ENCODE measurements around the gene COA5. TPM values are rescaled to one million over a fixed set of nuclear protein-coding genes. Genes with fewer than 3 reads are reported as not detected.

Gene COA5
- total RNA-seq, 1 donor from 2014 or later, result 28.2 TPM

GRCh38 chr2:98578231-98578630, 30.1 kb downstream of the COA5 start:
- ATAC-seq, result no peak
- DNase-seq, result no peak
- intact Hi-C loops (cut with micrococcal nuclease), result no loop called here

DNA sequence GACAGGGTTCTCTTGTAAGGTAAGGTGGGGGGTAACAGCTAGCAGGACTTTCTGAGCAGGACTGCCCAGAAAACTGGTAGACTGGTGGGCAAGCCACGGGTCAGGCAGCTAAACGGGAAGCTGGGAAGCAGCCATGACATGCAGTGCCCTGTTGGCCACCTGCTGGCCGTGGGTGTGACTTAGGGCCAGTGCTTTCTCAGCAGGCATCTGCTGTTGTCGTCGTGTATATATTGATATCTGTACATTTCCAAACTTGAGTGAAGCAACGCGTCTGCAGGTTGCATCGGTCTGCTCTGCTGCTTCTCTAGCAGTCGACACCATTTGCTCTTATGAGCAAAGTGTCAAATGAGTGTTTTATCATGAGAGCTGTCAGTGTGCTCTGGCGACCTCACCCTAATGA, 31.0 kb downstream of the COA5 start:
- DNase-seq (no peak), ATAC-seq (peak; percentile 63)
- intact Hi-C loops (cut with micrococcal nuclease), result no loop called here

GRCh38 chr2:98576666-98577312, 31.5 kb downstream of the COA5 start:
- DNase-seq (no peak), ATAC-seq (peak; percentile 12)
- intact Hi-C loops (cut with micrococcal nuclease), result no loop called here

GRCh38 chr2:98573426-98573825, 34.9 kb downstream of the COA5 start:
- DNase-seq, result no peak
- intact Hi-C loops (cut with micrococcal nuclease), result no loop called here

DNA sequence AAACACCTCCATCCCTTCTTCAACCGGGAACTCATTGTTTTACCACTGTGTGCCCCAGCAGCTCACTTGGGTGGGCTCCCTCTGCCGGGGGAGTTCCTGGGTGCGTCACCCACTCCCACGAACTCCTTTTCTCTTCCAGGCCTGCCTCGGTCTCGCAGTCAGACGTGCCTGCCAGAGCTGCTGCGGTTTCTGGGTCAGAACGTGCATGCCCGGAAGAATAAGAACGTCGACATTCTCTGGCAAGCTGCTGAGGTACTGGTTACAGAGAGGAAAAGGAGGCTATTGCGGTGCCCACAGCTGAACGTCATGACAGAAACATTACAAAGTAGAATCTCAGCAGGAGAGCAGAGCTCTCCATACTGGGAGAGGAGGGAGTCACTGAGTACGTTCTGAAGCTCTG, 35.6 kb downstream of the COA5 start:
- no peak for ATAC-seq
- intact Hi-C loops (cut with micrococcal nuclease), result no loop called here
- DNase-seq, result no peak

More at GRCh38 chr2:98573426-98573825, 34.9 kb downstream of the COA5 start:
- ATAC-seq, result no peak

- no peak for ATAC-seq
- no peak for DNase-seq
- intact Hi-C loops (cut with micrococcal nuclease), result no loop called here
Observed at GRCh38 chr2:98572211-98572610, 36.1 kb downstream of the COA5 start.

GRCh38 chr2:98571796-98572195, 36.5 kb downstream of the COA5 start:
- no peak for ATAC-seq
- no peak for DNase-seq
- intact Hi-C loops (cut with micrococcal nuclease), result no loop called here

DNA sequence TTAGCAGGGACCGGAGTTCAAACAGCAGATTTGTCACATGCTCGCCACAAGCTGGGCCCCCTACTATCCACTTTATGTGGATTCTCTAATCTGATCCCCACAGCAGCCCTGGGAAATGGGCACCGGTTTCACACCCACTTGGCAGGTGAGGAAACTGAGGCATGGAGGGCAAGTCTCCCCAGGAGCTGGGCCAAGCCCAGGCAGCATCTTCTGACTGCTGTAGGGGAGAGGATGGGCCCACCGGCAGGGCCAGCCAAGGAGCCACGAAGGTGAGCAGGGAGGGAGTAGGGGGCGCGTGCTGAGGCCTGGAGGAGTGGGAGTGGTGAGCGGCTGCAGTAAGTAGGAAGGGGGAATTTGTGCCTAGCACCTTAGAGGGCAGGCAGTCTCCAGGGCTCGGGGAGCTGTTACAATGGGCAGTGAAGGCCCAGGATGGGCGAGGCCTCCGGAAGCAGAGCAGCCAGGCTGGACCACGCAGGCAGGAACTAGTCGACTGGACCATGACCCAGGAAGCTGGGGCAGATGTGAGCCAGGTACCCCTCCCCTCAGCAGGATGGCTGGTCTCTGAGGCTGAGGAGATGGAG, 37.1 kb downstream of the COA5 start:
- DNase-seq (no peak), ATAC-seq (no peak)
- intact Hi-C loops (cut with micrococcal nuclease), result no loop called here

GRCh38 chr2:98570356-98570755, 38.0 kb downstream of the COA5 start:
- intact Hi-C loops (cut with micrococcal nuclease), result no loop called here
- no peak for ATAC-seq
- DNase-seq, result no peak

- intact Hi-C loops (cut with micrococcal nuclease), result no loop called here
- DNase-seq, result no peak
- ATAC-seq, result no peak
Observed at GRCh38 chr2:98569915-98570314, 38.4 kb downstream of the COA5 start.

DNA sequence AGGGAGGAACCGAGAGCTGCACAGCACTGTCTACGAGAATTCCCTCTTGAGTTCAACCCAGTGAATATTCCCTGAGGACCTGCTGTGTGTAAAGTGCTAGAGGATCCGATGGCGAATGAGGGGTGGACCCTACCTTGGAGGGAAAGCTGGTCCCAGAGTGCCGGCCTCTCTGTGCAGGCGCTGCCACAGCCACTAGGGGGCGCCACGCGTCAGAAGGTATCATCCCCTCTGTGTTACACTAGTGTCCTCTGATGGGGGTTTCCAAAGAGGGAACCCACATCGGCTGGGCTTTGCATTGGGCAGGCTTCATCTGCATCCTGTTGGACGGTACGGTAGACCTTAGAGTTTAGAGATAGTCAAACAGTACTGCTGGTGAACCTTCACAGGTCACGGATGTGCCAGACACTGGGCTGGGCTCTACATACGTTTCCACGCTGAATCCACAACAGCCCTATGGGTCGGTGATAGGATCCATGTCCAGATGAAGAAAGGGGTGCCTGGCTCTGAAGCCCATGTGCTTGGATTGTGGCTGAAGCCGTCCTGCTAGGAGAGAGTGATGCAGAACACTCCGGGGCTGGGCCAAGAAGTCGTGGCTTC, 39.0 kb downstream of the COA5 start:
- ATAC-seq (peak; percentile 42), DNase-seq (peak; percentile 69)
- intact Hi-C loops (cut with micrococcal nuclease), result no loop called here

- no peak for DNase-seq
- no peak for ATAC-seq
- intact Hi-C loops (cut with micrococcal nuclease), result no loop called here
Observed at GRCh38 chr2:98568161-98568956, 40.0 kb downstream of the COA5 start.

GRCh38 chr2:98565941-98566340, 42.4 kb downstream of the COA5 start:
- ATAC-seq, result no peak
- DNase-seq, result no peak
- intact Hi-C loops (cut with micrococcal nuclease), result no loop called here

- intact Hi-C loops (cut with micrococcal nuclease), result no loop called here
- no peak for DNase-seq
Observed at GRCh38 chr2:98565286-98565860, 42.9 kb downstream of the COA5 start.

DNA sequence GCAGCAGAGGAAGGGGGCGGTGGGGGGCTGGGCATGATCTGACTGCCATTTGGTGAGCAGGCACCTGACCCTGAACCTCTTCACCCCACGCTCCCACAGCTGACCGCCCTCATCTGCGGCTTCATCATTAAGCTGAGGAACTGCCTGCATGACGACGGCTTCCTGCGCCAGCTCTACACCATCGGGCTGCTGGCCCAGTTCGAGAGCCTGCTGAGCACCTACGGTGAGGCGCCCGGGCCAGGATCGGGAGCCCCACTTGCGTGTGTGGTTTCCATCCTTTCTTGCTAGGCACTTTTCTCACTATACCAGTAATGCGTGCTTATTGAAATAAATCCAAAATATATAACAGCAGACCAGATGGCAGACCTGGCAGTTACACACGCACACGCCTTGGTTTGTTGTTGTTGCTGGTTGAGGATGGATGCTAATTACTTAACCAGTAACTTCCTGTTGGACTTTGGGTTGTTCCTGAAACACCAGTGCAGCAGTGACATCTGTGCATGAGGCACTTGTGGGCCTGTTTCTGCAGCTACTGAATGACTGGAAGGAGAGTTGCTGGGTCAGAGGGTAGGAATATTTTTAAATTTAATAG, 43.7 kb downstream of the COA5 start:
- DNase-seq (no peak), ATAC-seq (no peak)

More at GRCh38 chr2:98565286-98565860, 42.9 kb downstream of the COA5 start:
- ATAC-seq, result no peak

GRCh38 chr2:98563394-98563793, 44.9 kb downstream of the COA5 start:
- ATAC-seq (no peak), DNase-seq (no peak)
- intact Hi-C loops (cut with micrococcal nuclease), result no loop called here

More for the DNA sequence above, 43.7 kb downstream of the COA5 start:
- intact Hi-C loops (cut with micrococcal nuclease), result no loop called here

DNA sequence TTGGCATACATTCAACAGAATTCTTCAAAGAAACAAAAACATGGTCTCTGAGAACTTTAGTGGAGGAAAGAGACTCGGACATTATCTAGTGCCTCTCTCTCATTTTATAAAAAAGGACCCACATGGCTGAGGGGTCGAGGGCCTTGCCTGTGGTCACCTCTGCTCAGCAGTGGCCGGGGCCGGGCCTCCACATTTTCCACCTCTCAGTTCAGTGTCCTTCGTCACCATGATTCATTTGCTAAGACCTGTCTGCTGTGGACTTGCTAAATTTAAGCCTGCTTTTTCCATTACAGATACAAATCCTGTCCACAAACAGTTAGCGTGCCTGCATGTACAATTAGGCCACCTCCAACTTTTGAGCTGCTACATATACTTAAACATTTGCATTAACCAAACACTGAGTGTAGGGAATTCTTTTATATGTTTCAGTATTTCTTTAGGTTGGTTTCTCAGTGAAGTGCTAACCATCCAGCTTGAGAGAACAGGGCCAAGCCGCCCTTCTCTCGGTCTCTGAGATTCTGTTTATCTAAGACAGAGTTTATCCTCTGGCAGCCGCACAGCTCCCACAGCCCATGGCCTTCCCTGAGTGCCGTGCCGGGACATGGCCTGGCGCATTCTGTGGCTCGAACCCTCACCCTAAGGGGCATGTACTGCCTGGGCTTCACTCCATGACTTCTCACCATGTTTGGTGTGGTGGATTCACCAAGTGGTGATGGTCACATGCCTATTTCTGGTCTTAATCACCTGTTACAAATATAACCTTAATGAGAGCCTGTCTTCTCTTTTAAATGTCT, 46.2 kb downstream of the COA5 start:
- peak; percentile 55 for ATAC-seq
- intact Hi-C loops (cut with micrococcal nuclease), result no loop called here

DNA sequence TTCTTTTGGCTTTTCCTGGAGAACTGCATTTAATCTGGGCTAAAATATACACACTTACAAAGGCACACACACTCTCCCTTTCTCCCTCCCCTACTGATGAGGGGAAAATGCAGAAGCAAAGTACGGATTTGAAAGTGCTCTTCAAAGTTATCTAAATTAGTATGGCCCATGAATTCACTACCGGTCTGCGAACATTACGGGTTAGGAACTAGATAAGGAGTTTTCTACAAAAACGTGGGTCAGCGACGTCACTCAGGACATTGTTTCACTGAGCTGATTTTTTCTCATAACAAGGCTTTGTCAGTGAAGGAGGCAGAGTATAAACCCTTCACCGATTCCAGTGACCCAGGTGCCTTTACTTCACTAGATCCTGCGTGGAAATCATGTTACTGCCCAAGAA, 47.3 kb downstream of the COA5 start:
- DNase-seq (no peak), ATAC-seq (no peak)
- intact Hi-C loops (cut with micrococcal nuclease), result no loop called here

More for the DNA sequence above, 46.2 kb downstream of the COA5 start:
- DNase-seq, result no peak
